ENCODE data around the gene IQSEC3. TPM values are rescaled to one million over a fixed set of nuclear protein-coding genes. Genes with fewer than 3 reads are reported as not detected.

Gene IQSEC3
- under 0.01 and 0.09 TPM in 2 replicates for total RNA-seq

GRCh38 chr12:66428-66781 lies at the start of gene IQSEC3:
Gene IQSEC3, plus strand, starts transcription at chr12:66767. Its CDS starts 116 bp downstream, at chr12:66883.

GRCh38 chr12:214003-214741 lies 147.6 kb downstream of the IQSEC3 start, which contains the start of gene SLC6A12:
Gene SLC6A12, minus strand, starts transcription at chr12:214157. Its CDS starts 4,171 bp downstream, at chr12:209986.

Other genes starting within 250 kb of the IQSEC3 start
- gene SLC6A12, start 147.4 kb downstream of the IQSEC3 start, total RNA-seq, result 0.11 and 0.26 TPM in 2 replicates
- 0.09 TPM in 1 of 2 replicates, not detected in the other for gene SLC6A13, start 196.1 kb downstream of the IQSEC3 start, total RNA-seq